GM11168 (cell line): ENCODE results near the gene SDCBP2.
"Not testable (repeated sequence)": the region's sequence is repeated elsewhere in the genome, so short reads cannot be mapped to it uniquely, and the experiment has no call there.

ENCODE experiments used
- in situ Hi-C: fragments of 300-500 bp; cut with MboI; formaldehyde crosslinking; loops from one replicate; pipeline ENCODE4 v1.12.0; 2022; ENCODE audit warnings: low sequenced_read_pairs; ENCODE audit not compliant: unreplicated experiment

SDCBP2 gene

DNA sequence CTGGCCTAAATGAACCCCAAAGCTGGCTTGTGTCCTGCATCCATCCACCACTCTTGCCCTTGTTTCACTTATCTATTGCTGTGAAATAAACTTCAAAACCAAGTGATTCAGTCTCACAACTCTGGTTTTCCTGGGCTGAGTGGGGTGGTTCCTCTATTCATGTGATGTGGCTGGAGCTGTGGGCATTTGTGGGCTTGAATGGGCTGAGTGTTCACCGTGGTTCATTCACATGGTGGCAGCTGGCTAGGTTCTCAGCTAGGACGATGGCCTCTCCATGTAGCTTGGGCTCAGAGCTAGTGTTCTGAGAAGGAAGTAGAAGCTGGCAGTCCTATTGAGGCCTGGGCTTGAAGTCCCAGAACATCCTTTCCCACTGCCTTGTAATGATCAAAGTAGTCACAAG, 33.5 kb upstream of the SDCBP2 start:
- in situ Hi-C loops: no loop called here

DNA sequence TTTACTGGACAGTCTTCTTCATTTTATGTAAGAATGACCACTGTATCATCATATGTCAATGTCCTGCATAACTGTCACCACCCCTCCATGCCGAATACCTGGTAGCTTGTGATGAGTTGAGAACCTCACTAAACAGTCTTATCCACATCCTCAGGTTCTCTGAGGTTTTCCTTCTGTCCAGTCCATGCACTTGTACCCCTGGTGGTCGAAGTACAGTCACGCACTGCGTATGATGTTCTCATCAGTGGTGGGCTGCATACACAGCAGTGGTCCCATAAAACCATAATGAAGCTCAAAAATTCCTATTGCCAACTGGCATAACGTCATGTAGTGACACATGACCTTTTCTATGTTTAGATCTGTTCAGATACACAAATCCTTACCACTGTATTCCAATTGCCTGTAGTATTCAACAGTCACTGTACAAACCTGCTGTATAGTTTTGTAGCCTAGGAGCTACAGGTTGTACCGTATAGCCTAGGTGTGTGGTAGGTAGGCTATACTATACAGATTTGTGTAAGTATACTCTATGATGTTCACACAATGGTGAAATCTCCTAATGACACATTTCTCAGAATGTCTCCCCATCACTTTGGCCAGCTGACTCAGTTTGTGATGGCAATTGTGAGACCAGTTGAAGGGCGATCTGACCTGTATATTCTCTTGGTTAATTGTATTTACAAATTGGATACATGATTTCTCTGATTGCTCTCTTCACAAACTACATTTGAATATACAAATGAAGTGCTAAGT, 31.3 kb upstream of the SDCBP2 start:
- in situ Hi-C loops: no loop called here

DNA sequence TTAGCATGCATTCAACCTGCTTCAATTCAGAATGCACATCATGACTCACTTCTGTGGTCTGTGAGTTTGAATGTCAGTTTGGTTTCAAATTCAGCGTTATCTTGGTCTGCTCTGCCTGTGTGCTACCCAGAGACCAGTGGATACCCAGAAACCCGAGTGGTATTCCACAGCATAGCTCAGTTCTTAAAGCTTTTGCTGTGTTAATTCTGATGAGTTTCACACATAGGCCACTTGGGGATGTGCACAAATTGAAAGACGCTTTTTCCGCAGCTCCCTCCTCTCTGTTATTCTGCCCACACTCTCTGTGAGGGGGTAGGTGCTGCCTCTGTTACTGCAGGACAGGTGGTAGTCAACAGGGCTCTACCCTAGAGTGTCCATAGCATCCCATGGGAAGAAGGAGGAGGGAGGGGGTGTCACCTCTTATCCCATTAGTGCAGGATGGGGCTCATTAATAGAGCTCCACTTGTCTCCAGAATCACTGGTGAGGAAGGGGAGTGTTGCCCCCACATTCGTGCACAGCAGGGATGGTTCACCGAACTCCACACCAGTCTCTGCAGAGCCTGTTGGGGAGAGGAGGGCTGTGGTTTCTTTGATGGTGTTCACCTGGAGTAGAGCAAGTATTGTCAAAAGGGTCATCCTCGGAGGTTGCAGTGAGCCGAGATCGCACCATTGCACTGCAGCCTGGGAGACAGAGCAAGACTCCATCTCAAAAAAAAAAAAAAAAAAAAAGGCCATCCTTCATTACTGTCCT, 29.2 kb upstream of the SDCBP2 start:
- in situ Hi-C loops: no loop called here

DNA sequence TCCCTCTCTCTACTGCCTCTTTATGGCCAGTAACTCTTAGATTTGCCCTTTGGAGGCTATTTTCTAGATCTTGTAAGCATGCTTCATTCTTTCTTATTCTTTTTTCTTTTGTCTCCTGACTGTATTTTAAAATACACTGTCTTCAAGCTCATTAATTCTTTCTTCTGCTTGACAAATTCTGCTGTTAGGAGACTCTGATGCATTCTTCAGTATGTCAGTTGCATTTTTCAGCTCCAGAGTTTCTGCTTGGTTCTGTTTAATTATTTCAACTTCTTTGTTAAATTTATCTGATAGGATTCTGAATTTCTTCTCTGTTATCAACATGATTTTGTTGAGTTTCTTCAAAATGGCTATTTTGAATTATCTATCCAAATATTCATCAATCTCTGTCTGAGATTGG, 25.0 kb upstream of the SDCBP2 start:
- in situ Hi-C loops: no loop called here

DNA sequence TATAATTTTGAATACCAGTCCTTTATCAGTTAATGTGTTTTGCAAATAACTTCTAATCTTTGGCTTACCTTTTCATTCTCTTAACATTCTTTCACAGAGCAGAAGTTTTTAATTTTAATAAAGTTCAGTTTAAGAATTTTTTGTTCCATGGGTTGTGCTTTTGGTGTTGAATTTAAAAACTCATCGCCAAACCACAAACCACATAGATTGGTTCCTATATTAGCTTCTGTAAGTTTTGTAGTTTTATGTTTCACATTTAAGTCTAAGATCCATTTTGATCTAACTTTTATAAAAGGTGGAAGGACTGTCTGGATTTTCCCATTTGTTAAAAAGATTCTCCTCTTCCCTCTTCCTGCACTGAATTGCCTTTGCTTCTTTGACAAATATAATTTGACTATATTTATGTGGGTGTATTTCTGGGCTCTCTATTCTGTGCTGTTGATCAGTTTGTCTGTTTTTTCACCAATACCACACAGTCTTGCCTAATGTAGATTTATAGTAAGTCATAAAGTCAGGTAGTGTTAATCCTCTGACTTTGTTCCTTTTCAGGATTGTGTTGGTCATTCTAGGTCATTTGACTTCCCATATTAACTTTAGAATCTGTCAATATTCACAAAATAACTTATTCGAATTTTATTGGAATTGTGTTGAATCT, 17.5 kb upstream of the SDCBP2 start:
- in situ Hi-C loops: no loop called here

DNA sequence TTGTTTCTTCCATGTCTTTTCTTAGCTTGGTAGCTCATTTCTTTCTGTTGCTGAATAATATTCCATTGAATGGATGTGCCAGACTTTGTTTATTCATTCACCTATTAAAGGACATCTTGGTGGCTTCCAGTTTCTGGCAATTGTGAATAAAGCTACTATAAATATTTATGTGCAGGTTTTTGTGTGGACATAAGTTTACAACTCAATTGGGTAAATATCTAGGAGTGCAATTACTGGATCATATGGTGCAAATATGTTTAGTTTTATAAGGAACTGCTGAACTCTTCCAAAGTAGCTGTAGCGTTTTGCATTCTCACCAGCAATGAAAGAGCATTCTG, 16.8 kb upstream of the SDCBP2 start:
- in situ Hi-C loops: no loop called here

DNA sequence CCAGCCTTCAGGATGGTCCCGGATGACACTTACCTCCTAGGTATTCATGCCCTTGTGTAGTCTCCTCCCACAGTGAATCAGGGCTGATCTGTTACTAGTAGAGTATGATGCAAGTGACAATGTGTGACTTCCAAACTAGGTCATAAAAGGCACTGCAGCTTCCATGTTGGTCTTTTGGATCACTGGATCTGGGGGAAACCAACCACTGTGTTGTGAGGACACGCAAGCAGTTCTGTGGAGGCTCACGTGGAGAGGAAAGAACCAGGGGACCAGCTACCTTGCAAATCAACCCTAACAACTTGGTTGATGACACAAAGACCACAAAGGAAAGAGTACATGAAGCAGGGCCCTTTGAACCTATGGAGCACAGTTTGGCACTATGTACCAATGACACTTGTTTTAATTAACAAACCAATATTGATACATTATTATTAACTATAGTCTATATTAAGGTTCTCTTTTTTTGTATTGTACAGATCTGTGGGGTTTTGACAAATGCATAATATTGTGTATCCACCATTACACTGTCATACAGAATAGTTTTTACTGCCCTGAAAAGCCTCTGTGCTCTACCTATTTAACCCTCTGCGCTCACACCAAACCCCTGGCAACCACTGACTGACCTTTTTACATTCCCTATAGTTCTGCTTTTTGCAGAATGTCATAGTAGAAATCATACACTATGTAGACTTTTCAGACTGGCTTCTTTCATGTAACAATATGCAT, 16.3 kb upstream of the SDCBP2 start:
- in situ Hi-C loops: no loop called here

DNA sequence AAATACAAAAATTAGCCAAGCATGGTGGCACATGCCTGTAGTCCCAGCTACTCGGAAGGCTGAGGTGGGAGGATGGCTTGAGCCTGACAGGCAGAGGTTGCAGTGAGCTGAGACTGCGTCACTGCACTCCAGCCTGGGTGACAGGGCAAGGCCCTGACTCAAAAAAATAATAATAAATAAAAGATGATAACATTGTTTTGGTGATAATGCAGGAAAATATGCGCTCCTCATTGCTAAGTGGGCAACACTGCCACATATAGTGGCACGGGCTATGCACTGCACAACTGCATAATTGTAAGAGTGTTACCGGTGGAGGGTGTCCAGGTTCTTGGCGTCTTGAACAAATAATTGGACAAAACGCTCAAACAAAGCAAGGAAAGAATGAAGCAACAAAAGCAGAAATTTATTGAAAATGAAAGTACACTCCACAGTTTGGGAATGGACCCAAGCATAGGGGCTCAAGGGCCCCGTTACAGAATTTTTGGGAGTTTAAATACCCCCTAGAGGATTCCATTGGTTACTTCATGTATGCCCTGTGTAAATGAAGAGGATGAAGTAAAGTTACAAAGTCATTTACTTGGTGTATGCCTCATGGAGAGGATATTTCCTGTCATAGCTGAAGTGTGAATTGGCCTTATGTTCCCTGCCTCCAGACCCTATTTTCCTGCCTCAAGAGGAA, 14.6 kb upstream of the SDCBP2 start:
- in situ Hi-C loops: not testable (repeated sequence)

DNA sequence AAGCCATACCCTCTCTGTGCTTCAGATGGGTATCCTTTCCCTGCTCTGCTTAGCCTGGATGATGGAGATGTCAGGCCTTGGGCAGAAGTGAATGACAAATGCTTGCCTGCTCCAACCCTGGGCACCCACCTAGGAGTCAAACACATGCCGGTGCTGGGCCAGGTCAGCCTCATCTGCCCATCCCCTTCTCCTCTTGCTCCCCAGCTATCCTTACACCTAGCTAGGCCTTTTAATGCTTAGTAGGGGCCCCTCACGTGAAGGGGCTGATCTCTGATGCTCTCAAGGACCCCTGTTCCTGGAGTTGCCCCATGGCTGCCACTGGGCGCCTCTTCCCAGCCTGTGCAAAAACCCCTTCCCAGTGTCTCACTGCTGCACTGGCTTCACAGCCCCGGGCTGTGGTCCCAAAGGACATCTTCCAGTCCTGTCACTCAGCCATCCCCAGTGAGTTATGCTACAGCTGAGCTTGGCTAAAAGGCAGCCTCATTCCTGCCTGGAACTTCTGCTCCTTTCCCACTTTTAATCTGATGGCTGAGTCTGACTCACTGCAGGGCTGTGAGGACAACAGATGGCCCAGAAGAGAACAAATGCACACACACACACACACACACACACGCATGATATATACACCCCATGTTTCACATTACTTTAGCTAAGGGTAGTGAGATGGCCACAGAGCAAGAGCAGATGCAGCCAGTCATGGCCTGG, 12.8 kb upstream of the SDCBP2 start:
- in situ Hi-C loops: no loop called here

DNA sequence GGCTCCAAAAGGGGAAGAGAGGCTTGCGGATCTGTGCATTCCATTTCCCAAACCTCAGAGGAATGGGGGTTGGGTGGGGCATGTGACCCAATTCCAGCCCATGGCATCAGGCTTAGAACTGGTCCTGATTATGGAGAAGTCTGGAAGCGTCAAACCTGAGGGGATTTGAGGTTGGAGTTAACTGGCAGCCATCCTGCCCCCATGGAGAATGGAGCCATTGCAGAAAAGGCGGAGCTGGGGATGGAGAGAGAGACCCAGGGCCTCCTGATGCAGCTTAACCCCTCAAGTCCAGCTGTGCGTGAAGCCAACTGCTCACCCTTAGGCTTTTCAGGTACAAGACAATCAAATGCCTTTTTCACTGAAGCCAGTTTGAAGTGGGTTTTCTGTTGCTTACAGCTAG, 9.9 kb upstream of the SDCBP2 start:
- in situ Hi-C loops: no loop called here

DNA sequence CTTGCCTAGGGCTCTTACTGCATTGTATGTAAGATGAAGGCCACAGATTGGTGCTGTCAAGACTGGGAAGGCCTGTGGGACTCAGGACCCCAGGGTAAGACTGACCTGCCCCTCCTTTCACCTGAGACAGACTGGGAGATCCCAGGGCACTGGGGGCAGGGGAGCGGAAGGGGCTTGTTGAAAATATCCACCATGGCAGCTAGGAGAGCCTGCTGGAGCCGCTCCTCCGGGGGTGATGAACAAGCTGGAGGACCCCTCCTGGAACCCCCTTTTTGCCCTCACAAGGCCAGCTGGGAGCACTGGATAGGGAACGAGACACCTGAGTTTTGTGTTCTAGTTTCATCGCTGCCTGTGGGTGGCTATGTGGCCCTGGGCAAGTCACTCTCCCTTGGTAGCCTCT, 9.2 kb upstream of the SDCBP2 start:
- in situ Hi-C loops: no loop called here

DNA sequence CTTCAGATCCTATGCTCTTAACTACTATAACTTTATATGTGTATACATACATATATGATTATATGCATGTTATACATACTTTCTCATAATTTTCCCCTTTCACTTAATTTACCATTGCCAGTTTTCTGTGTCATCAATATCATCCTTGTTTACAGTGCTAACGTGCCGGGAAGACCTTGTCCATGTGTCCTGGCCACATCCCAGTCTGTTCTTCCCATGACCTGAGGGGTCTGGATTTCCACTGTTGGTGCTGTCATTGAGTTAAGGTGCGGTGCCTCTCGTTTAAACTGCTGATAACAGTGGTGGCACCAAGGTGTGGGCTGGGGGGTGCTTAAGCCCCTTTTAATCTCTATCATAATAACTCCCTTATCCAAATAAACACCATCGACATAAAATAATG, 8.5 kb upstream of the SDCBP2 start:
- in situ Hi-C loops: no loop called here

DNA sequence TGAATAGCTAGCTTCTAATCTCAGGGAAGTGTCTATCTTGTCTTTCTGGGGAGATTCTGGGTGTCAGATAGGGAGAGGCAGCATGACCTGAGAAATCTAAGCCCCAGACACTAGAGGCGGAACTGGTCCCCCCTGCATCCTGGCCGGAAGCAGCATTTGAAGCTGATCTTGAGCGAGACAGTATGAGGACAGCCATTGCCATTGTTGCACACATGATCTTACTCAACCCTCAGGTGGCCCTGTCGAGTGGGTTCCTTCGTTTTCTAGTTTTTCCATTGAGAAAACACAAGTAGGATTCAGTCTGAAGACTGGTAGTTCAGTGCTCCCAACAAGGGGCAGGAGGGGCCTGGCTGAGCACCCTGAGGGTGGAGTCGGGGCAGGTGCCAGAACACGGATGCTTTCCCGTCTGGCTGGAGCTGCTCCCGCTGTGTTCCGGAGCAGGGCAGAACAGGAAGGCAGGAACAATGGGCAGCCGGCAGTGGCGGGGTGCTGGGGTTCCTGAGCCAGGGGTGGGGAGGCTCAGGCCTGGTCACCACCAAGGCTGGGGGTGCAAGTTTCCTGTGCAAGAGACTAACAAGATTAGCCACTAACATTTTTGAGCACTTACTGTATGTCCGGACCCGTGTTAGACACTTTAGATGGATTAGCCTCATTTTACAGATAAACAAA, 7.9 kb upstream of the SDCBP2 start:
- in situ Hi-C loops: no loop called here

DNA sequence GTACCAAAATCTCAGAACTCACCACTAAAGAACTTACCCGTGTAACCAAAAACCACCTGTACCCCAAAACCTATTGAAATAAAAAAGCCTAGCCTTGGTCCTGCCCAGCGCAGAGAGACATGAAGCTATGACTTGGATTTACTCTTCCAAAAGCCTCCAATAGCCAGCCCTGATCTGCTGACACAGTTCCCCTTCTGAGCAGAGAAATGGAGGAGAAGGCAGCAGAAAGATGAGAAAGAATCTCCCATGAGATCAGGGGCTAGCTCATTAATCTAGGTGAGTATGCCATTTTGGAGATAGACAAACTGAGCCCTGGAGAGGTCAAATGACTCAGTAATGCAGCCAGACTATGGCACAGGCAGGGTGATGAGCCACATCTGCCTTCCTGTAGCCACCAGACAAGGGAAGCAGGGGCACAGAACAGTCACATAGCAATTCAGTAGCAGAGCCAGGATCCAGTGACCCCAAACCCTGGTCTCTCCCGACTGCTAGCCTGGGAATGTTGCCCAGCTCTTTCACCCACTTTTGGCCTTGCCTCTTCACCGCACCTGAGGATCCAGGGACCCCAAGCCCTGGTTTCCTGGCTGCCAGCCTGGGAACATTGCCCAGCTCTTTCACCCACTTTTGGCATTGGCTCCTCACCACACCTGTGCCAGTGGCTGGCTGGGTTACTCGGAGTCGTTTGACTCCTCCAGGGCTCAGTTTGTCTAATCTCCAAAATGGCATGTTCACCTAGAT, 7.2 kb upstream of the SDCBP2 start:
- in situ Hi-C loops: no loop called here

DNA sequence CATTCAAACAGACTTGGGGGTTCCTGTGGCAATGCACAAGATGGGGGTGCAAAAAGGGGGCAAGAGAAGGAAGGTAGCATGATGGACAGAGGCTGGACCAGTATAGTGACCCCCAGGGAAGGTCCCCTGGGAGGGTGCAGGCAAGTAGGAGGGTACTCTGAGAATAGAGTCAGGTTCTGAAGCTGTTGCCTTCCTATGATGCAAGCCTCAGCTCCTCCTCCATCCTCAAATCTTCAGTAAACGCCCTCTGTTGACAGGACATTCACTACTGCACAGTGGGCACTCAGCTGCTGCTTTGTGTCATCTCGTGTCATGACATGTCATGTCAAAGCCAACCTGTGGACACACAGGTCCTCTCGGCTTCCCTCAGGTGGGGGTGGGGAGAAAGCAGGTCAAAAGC, 5.8 kb upstream of the SDCBP2 start:
- in situ Hi-C loops: no loop called here

DNA sequence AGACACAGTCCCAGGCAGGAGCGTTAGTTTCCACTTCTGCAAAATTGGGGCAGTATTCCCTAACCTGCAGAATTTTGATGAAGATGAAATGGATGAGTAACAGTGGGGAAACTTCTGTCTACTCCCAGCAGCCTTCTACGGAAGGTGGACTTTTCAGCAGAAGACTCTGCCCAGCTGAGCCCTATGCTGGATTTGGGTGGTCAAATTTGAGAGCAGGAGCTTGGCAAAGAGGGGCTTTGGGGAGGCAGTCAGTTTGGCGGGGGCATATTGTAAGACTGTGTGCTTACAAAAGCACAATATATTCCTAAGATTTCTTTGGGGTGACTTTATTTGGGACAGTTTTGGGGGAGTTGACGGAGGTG, 5.4 kb upstream of the SDCBP2 start:
- in situ Hi-C loops: no loop called here

DNA sequence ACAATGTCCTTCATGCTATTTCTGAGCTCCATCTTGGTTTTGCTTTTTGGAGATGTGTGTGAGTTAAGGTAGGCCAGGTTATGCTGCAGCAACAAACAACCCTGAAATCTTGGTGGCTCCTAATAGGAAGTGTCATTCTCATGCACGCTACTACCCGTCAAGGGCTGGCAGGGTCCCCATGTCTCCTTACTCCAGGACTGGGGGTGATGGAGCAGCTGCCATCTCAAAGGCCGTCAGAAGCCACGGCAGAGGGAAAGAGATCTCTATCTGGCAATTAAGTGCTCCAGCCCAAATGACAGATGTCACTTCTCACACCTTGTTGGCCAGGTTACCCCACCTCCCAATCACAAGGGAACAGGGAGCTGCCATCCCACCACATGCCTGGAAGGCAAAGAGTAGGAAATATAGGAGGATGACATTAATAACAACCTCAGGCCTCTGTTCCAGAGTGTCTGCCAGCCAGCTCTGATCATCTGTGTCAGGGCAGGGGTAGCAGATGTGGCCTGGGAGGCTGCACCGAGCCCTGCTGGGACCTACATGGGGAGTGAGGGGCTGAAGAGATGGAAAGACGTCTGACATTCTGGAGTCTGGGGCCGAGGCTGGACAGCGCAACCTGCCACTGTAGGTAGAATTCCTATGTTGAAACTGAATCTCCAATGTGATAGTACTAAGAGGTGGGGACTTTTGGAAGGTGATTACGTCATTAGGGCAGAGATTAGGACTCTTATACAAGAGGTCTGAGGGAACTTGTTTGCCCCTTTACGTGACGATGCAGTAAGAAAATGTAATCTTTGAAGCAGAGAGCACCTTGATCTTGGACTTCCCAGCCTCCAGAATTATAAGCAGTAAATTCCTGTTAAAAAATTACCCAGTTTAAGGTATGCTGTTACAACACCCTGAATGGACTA, 4.8 kb upstream of the SDCBP2 start:
- in situ Hi-C loops: no loop called here
